Loucy (cell line): Measurements from ENCODE around the gene PCCA.

ENCODE experiments used
- H2AFZ ChIP-seq: fragments of 200-600 bp; sonication (generic); 2 replicates; pipeline ENCODE4 v1.6.0; 2016; ENCODE audit warnings: antibody characterized with exemption, mild to moderate bottlenecking, low read length, moderate library complexity
- H3F3A ChIP-seq: fragments of 200-600 bp; 2 replicates; pipeline ENCODE4 v1.6.0; 2016; ENCODE audit warnings: antibody characterized with exemption, low read depth, mild to moderate bottlenecking
- H3K27me3 ChIP-seq: fragments of 200-600 bp; sonication (generic); 2 replicates; pipeline ENCODE4 v1.6.1; 2014; ENCODE audit warnings: low read length, mild to moderate bottlenecking; ENCODE audit not compliant: insufficient read depth, poor library complexity, severe bottlenecking
- H3K36me3 ChIP-seq: fragments of 200-600 bp; sonication (generic); 2 replicates; pipeline ENCODE4 v1.6.1; 2016; ENCODE audit warnings: low read length; ENCODE audit not compliant: insufficient read depth
- H3K4me1 ChIP-seq: fragments of 200-600 bp; sonication (generic); 2 replicates; pipeline ENCODE4 v1.5.1; 2014; ENCODE audit warnings: low read length, mild to moderate bottlenecking; ENCODE audit not compliant: insufficient read depth, poor library complexity, severe bottlenecking
- H3K4me2 ChIP-seq: fragments of 200-600 bp; sonication (generic); 2 replicates; pipeline ENCODE4 v1.6.0; 2014; ENCODE audit warnings: antibody characterized with exemption, low read length, low read depth, mild to moderate bottlenecking; ENCODE audit not compliant: poor library complexity, severe bottlenecking
- H3K4me3 ChIP-seq: fragments of 200-600 bp; sonication (generic); 2 replicates; pipeline ENCODE4 v1.5.1; 2014; ENCODE audit warnings: low read length, mild to moderate bottlenecking, mixed read lengths; ENCODE audit not compliant: poor library complexity, severe bottlenecking
- H3K79me2 ChIP-seq: fragments of 200-600 bp; sonication (generic); 2 replicates; pipeline ENCODE4 v1.6.1; 2014; ENCODE audit warnings: low read length; ENCODE audit not compliant: insufficient read depth
- H3K9ac ChIP-seq: fragments of 200-600 bp; sonication (generic); 2 replicates; pipeline ENCODE4 v1.6.0; 2014; ENCODE audit warnings: mild to moderate bottlenecking, low read depth, low read length, moderate library complexity; ENCODE audit not compliant: poor library complexity, severe bottlenecking
- H3K9me2 ChIP-seq: fragments of 200-600 bp; sonication (generic); replicated peaks from 2 replicates; pipeline ENCODE4 v1.6.1; 2016; ENCODE audit warnings: low read depth, low read length, mixed read lengths
- H3K9me3 ChIP-seq: fragments of 200-600 bp; sonication (generic); 2 replicates; pipeline ENCODE4 v1.6.1; 2014; ENCODE audit warnings: mild to moderate bottlenecking, antibody characterized with exemption, low read length, low read depth; ENCODE audit not compliant: insufficient read depth
- H4K20me1 ChIP-seq: fragments of 200-600 bp; sonication (generic); 2 replicates; pipeline ENCODE4 v1.6.0; 2014; ENCODE audit warnings: antibody characterized with exemption, low read length, mild to moderate bottlenecking; ENCODE audit not compliant: insufficient read depth, poor library complexity, severe bottlenecking
- CTCF ChIP-seq: fragments of 200-600 bp; sonication (generic); conservative IDR thresholded peaks from 2 replicates; pipeline ENCODE4 v1.5.1; 2014; ENCODE audit warnings: mild to moderate bottlenecking, antibody characterized with exemption, low read length
- EZH2phosphoT487 ChIP-seq: fragments of 200-600 bp; IDR thresholded peaks from 2 replicates; pipeline ENCODE4 v1.6.1; 2018; ENCODE audit warnings: antibody characterized with exemption, mild to moderate bottlenecking, moderate library complexity, borderline replicate concordance

The PCCA gene

DNA sequence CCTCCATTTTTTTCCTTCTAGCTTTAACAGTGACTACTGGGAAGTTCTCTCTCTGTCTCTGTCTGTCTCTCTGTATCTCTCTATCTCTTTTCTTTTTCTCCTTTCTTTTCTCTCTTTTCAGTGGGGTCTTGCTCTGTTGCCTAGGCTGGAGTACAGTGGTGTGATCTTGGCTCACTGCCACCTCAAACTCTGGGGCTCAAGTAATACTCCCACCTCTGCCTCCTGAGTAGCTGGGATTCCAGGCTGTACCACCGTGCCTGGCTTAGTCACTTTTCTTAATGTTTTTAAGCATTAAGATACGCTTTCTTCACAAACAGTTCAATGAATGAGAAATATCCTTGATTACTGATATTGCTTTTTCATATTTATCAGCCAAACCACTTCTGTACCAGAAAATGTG lies 13.1 kb downstream of the PCCA start:
- Histone ChIP-seq H3K4me1 (peaks cover 8% of the 10 kb centered on the region), H3K36me3 (peaks cover 7% of the 10 kb centered on the region; the same call in 1 of the 2 replicates), H3K4me3 (no peak overlapping the region), H3K79me2 (peaks cover 28% of the 10 kb centered on the region; the same call in 1 of the 2 replicates), H3K9me2 (no peaks in the 10 kb centered on the region), H3K4me2 (no peak overlapping the region), H3K9ac (no peak overlapping the region), H4K20me1 (no peaks in the 10 kb centered on the region), H3K9me3 (no peaks in the 10 kb centered on the region), H3K27me3 (no peaks in the 10 kb centered on the region), H3F3A (peaks cover 7% of the 10 kb centered on the region; the same call in 1 of the 2 replicates), H2AFZ (no peak overlapping the region)
- no peak for TF ChIP-seq EZH2phosphoT487
- TF ChIP-seq CTCF, result no peak

GRCh38 chr13:100106005-100106404 lies 17.1 kb downstream of the PCCA start:
- H3K9me3 ChIP-seq, result no peaks in the 10 kb centered on the region
- peaks cover 5% of the 10 kb centered on the region for H3K4me1 ChIP-seq
- H3K9me2 ChIP-seq, result no peaks in the 10 kb centered on the region
- no peak for TF ChIP-seq CTCF
- no peak for TF ChIP-seq EZH2phosphoT487
- no peak overlapping the region for H3K4me2 ChIP-seq
- no peak overlapping the region for H2AFZ ChIP-seq
- 0 out of 2 replicates have a peak, but pooled peaks cover 4% of the 10 kb centered on the region for H3F3A ChIP-seq
- H4K20me1 ChIP-seq, result no peaks in the 10 kb centered on the region
- H3K27me3 ChIP-seq, result no peaks in the 10 kb centered on the region
- peaks cover 7% of the 10 kb centered on the region; the same call in 1 of the 2 replicates for H3K36me3 ChIP-seq
- no peak overlapping the region for H3K9ac ChIP-seq
- H3K4me3 ChIP-seq, result no peak overlapping the region
- peaks cover 10% of the 10 kb centered on the region; the same call in 1 of the 2 replicates for H3K79me2 ChIP-seq

DNA sequence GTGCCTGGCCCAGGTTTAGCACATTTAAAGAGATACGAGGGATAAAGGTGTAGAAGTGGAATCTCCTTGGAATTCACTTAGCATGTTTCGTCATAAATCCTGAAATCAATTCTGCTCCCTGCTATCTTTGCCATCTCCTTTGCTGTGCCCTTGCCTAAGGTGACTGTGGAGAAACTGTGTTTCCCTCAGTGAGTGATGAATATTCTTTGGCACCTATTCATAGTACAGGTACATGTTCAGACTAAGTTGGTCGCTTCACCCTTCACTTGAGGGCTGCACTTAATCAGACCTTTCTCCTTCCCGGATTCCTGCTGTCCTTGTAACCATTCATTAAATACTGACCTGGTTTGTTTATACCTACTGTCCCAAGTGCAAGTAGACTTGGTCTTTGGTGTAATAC lies 17.8 kb downstream of the PCCA start:
- Histone ChIP-seq H2AFZ (no peak overlapping the region), H3K9me2 (no peaks in the 10 kb centered on the region), H4K20me1 (no peaks in the 10 kb centered on the region), H3K36me3 (peaks cover 7% of the 10 kb centered on the region; the same call in 1 of the 2 replicates), H3K9me3 (no peaks in the 10 kb centered on the region), H3K4me1 (peaks cover 5% of the 10 kb centered on the region), H3F3A (0 out of 2 replicates have a peak, but pooled peaks cover 4% of the 10 kb centered on the region), H3K4me2 (no peak overlapping the region), H3K9ac (no peak overlapping the region), H3K4me3 (no peak overlapping the region), H3K27me3 (no peaks in the 10 kb centered on the region), H3K79me2 (peaks cover 5% of the 10 kb centered on the region; the same call in 1 of the 2 replicates)
- no peak for TF ChIP-seq CTCF
- TF ChIP-seq EZH2phosphoT487, result no peak
